Measurements from ENCODE around the gene CHRD.

CHRD gene

DNA sequence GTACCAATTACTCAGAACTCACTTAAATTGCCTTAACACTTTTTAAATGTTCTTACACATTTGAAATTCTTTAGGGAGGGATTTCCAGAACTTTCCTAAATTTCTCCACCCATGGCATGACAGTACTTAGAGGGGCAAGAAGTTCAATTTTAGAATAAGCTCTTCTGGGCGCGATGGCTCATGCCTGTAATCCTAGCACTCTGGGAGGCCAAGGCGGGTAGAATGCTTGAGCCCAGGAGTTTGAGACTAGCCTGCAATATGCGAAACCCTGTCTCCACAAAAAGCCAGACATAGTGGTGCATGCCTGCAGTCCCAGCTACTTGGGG lies 31.8 kb upstream of the CHRD start:
- Histone ChIP-seq H3K4me1 (ENCODE audit: control insufficient read depth, insufficient read depth, low read length) (peaks cover 21% of the 10 kb centered on the region), H3K9me3 (ENCODE audit: control insufficient read depth, insufficient read depth, low read length) (no peaks in the 10 kb centered on the region), H3K36me3 (ENCODE audit: control insufficient read depth, insufficient read depth, low read length) (peaks cover 28% of the 10 kb centered on the region), H3K27me3 (ENCODE audit: control insufficient read depth, insufficient read depth, low read length) (no peaks in the 10 kb centered on the region), H3K27ac (ENCODE audit: low read depth, low read length) (no peak overlapping the region), H3K9ac (ENCODE audit: low read depth, low read length) (no peak overlapping the region), H3K4me3 (ENCODE audit: low read depth, low read length) (no peak overlapping the region)

- Histone ChIP-seq H3K9ac (ENCODE audit: low read depth, low read length) (no peak overlapping the region), H3K27me3 (ENCODE audit: control insufficient read depth, insufficient read depth, low read length) (no peaks in the 10 kb centered on the region), H3K27ac (ENCODE audit: low read depth, low read length) (no peak overlapping the region), H3K36me3 (ENCODE audit: control insufficient read depth, insufficient read depth, low read length) (peaks cover 33% of the 10 kb centered on the region), H3K4me3 (ENCODE audit: low read depth, low read length) (no peak overlapping the region), H3K4me1 (ENCODE audit: control insufficient read depth, insufficient read depth, low read length) (peaks cover 21% of the 10 kb centered on the region), H3K9me3 (ENCODE audit: control insufficient read depth, insufficient read depth, low read length) (no peaks in the 10 kb centered on the region)
These were observed 30.0 kb upstream of the CHRD start for GRCh38 chr3:184349563-184350470.

DNA sequence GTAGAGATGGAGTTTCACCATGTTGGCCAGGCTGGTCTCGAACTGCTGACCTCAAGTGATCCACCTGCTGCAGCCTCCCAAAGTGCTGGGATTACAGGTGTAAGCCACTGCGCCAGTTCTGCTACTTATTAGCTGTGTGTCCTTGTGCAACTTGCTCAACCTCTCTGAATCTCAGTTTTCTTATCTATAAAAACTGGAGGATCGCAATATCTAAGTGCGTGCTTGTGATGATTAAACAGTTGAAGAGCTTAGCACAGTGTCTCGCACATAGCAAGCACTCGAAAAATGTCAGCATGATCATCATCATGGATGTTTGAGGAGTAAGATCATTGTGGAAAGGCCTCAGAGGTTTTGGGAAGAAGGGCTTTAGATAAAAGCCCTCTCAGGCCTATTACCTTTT lies 29.2 kb upstream of the CHRD start:
- Histone ChIP-seq H3K27ac (ENCODE audit: low read depth, low read length) (no peak overlapping the region), H3K4me3 (ENCODE audit: low read depth, low read length) (no peak overlapping the region), H3K9ac (ENCODE audit: low read depth, low read length) (no peak overlapping the region), H3K36me3 (ENCODE audit: control insufficient read depth, insufficient read depth, low read length) (peaks cover 41% of the 10 kb centered on the region), H3K27me3 (ENCODE audit: control insufficient read depth, insufficient read depth, low read length) (no peaks in the 10 kb centered on the region), H3K4me1 (ENCODE audit: control insufficient read depth, insufficient read depth, low read length) (peaks cover 17% of the 10 kb centered on the region), H3K9me3 (ENCODE audit: control insufficient read depth, insufficient read depth, low read length) (no peaks in the 10 kb centered on the region)

DNA sequence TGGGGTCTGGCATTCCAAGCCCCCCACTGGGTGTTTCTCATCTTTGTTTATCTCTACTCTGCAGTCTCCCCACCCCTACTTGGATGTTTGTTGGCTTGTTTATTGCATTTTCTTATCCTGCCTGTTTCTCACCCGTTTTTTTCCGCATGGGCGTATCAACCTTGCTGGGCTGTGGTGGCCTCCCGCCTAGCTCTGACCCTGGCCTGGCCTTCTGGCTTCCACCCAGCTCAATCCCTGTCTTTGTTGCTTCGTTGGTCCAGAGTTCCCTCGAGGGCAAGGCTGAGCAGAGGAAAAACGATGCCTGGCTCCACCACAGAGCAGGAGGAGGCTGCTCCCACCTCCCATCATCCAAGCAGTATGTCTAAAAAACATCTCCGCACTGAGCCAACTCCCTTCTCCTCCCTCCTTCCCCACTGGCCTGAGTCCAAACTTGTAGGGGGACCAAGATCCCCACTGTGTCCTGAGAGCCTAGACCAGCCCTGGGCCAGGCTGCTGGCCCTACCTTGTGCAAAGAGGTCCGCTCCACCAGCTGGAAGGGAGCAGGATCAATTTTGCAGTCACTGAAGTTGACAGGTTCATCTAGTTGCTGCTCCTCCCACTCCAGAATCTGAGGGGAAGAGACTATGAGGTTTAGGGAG lies 28.2 kb upstream of the CHRD start:
- H3K27me3 ChIP-seq (ENCODE audit: control insufficient read depth, insufficient read depth, low read length) = no peaks in the 10 kb centered on the region
- H3K36me3 ChIP-seq (ENCODE audit: control insufficient read depth, insufficient read depth, low read length) = peaks cover 49% of the 10 kb centered on the region
- no peak overlapping the region for H3K9ac ChIP-seq (ENCODE audit: low read depth, low read length)
- peaks cover 14% of the 10 kb centered on the region for H3K4me1 ChIP-seq (ENCODE audit: control insufficient read depth, insufficient read depth, low read length)
- H3K27ac ChIP-seq (ENCODE audit: low read depth, low read length) = peak overlapping the region; percentile 53
- H3K9me3 ChIP-seq (ENCODE audit: control insufficient read depth, insufficient read depth, low read length) = no peaks in the 10 kb centered on the region
- no peak overlapping the region for H3K4me3 ChIP-seq (ENCODE audit: low read depth, low read length)

DNA sequence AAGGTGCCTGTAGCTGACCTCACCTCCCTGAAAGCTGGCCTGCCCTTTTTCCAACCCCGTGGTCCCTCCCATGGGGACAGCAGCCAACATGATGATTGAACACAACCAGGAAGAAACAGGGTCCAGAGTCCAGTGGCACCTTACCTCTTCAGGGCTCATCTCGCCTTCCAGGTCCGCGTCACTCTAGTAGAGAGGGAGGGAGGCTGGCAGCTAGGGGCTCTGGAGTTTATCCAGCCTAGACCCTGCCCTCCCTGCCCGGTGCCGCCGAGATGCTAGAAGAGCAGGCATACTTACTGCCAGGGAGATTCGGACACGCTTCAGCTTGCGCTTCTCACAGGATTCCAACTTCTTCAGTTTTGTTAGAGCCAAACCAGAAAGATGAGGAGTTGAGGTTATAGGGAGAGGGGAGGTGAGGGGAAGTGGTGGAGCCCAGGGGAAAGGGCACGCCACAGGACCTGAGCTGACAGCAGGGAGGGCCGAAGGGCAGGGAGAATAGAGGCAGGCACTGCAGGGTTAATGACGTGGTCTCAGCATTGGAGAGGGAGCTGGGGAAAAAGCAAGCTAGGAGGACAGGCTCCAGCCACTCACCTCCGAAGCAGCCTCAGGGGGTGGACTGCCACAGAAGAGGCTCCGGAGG lies 27.6 kb upstream of the CHRD start:
- H3K9ac ChIP-seq (ENCODE audit: low read depth, low read length) = no peak overlapping the region
- no peaks in the 10 kb centered on the region for H3K27me3 ChIP-seq (ENCODE audit: control insufficient read depth, insufficient read depth, low read length)
- no peaks in the 10 kb centered on the region for H3K9me3 ChIP-seq (ENCODE audit: control insufficient read depth, insufficient read depth, low read length)
- no peak overlapping the region for H3K4me3 ChIP-seq (ENCODE audit: low read depth, low read length)
- peaks cover 55% of the 10 kb centered on the region for H3K36me3 ChIP-seq (ENCODE audit: control insufficient read depth, insufficient read depth, low read length)
- H3K27ac ChIP-seq (ENCODE audit: low read depth, low read length) = peak overlapping the region; percentile 53
- peaks cover 14% of the 10 kb centered on the region for H3K4me1 ChIP-seq (ENCODE audit: control insufficient read depth, insufficient read depth, low read length)

- peaks cover 14% of the 10 kb centered on the region for H3K4me1 ChIP-seq (ENCODE audit: control insufficient read depth, insufficient read depth, low read length)
- no peak overlapping the region for H3K9ac ChIP-seq (ENCODE audit: low read depth, low read length)
- H3K36me3 ChIP-seq (ENCODE audit: control insufficient read depth, insufficient read depth, low read length) = peaks cover 55% of the 10 kb centered on the region
- H3K27me3 ChIP-seq (ENCODE audit: control insufficient read depth, insufficient read depth, low read length) = no peaks in the 10 kb centered on the region
- no peaks in the 10 kb centered on the region for H3K9me3 ChIP-seq (ENCODE audit: control insufficient read depth, insufficient read depth, low read length)
- no peak overlapping the region for H3K4me3 ChIP-seq (ENCODE audit: low read depth, low read length)
- H3K27ac ChIP-seq (ENCODE audit: low read depth, low read length) = no peak overlapping the region
These were observed 26.8 kb upstream of the CHRD start for GRCh38 chr3:184352897-184353545.

DNA sequence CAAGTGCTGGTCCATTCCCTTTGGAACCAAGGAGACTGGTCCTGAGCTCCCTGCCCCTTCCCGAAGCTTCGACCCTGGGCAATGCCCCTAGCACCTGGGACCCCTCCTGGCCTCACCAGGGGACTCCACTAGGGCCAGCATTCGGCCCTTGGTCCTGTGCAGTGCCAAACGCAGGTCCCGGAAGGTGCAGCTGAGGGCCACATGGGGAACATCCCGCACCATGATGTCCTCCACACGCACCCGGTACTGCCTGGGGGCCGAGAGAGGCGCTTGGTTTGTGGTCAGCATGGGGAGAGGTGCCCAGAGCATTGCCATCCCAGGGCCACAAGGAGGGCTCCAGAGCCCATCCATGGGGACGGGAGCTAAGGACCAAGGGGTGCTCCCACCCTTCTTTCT lies 26.3 kb upstream of the CHRD start:
- Histone ChIP-seq H3K27me3 (ENCODE audit: control insufficient read depth, insufficient read depth, low read length) (no peaks in the 10 kb centered on the region), H3K4me1 (ENCODE audit: control insufficient read depth, insufficient read depth, low read length) (peaks cover 14% of the 10 kb centered on the region), H3K27ac (ENCODE audit: low read depth, low read length) (no peak overlapping the region), H3K4me3 (ENCODE audit: low read depth, low read length) (no peak overlapping the region), H3K9me3 (ENCODE audit: control insufficient read depth, insufficient read depth, low read length) (no peaks in the 10 kb centered on the region), H3K36me3 (ENCODE audit: control insufficient read depth, insufficient read depth, low read length) (peaks cover 60% of the 10 kb centered on the region), H3K9ac (ENCODE audit: low read depth, low read length) (no peak overlapping the region)

- no peak overlapping the region for H3K27ac ChIP-seq (ENCODE audit: low read depth, low read length)
- peaks cover 2% of the 10 kb centered on the region; the same call in 1 of the 2 replicates for H3K27me3 ChIP-seq (ENCODE audit: control insufficient read depth, insufficient read depth, low read length)
- H3K9me3 ChIP-seq (ENCODE audit: control insufficient read depth, insufficient read depth, low read length) = no peaks in the 10 kb centered on the region
- H3K4me3 ChIP-seq (ENCODE audit: low read depth, low read length) = no peak overlapping the region
- peaks cover 62% of the 10 kb centered on the region for H3K36me3 ChIP-seq (ENCODE audit: control insufficient read depth, insufficient read depth, low read length)
- no peak overlapping the region for H3K9ac ChIP-seq (ENCODE audit: low read depth, low read length)
- peaks cover 16% of the 10 kb centered on the region for H3K4me1 ChIP-seq (ENCODE audit: control insufficient read depth, insufficient read depth, low read length)
These were observed 25.6 kb upstream of the CHRD start for GRCh38 chr3:184354121-184354728.

- Histone ChIP-seq H3K9ac (ENCODE audit: low read depth, low read length) (no peak overlapping the region), H3K9me3 (ENCODE audit: control insufficient read depth, insufficient read depth, low read length) (no peaks in the 10 kb centered on the region), H3K4me1 (ENCODE audit: control insufficient read depth, insufficient read depth, low read length) (peaks cover 19% of the 10 kb centered on the region), H3K27ac (ENCODE audit: low read depth, low read length) (no peak overlapping the region), H3K4me3 (ENCODE audit: low read depth, low read length) (no peak overlapping the region), H3K36me3 (ENCODE audit: control insufficient read depth, insufficient read depth, low read length) (peaks cover 62% of the 10 kb centered on the region), H3K27me3 (ENCODE audit: control insufficient read depth, insufficient read depth, low read length) (peaks cover 3% of the 10 kb centered on the region; the same call in 1 of the 2 replicates)
These were observed 25.1 kb upstream of the CHRD start for GRCh38 chr3:184354754-184355153.

- Histone ChIP-seq H3K27ac (ENCODE audit: low read depth, low read length) (no peak overlapping the region), H3K4me3 (ENCODE audit: low read depth, low read length) (no peak overlapping the region), H3K36me3 (ENCODE audit: control insufficient read depth, insufficient read depth, low read length) (peaks cover 62% of the 10 kb centered on the region), H3K4me1 (ENCODE audit: control insufficient read depth, insufficient read depth, low read length) (peaks cover 24% of the 10 kb centered on the region), H3K27me3 (ENCODE audit: control insufficient read depth, insufficient read depth, low read length) (peaks cover 9% of the 10 kb centered on the region), H3K9ac (ENCODE audit: low read depth, low read length) (no peak overlapping the region), H3K9me3 (ENCODE audit: control insufficient read depth, insufficient read depth, low read length) (no peaks in the 10 kb centered on the region)
These were observed 24.4 kb upstream of the CHRD start for GRCh38 chr3:184355261-184356040.

All from HUES48 (cell line).